Measurements from ENCODE around the gene IFIH1.

IFIH1 gene

DNA sequence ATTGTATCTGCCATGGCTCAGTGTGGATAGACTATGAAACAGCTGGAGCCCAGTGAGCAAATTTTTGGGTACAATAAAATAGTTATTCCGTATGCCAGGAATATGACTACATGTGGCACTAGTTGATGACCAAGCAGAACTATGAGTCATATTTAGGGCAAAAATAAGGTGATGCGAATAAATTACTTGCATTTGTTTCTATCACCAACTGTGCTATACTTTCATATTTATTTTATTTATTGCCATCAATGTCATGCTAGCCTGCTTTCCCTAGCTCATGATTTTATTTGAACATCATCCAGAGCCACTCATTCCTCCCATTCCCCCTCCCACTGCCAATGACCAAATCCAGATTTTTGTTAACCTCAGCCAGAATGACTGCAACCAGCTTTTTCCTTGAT lies 61.9 kb downstream of the IFIH1 start:
- DNase-seq: no peak

DNA sequence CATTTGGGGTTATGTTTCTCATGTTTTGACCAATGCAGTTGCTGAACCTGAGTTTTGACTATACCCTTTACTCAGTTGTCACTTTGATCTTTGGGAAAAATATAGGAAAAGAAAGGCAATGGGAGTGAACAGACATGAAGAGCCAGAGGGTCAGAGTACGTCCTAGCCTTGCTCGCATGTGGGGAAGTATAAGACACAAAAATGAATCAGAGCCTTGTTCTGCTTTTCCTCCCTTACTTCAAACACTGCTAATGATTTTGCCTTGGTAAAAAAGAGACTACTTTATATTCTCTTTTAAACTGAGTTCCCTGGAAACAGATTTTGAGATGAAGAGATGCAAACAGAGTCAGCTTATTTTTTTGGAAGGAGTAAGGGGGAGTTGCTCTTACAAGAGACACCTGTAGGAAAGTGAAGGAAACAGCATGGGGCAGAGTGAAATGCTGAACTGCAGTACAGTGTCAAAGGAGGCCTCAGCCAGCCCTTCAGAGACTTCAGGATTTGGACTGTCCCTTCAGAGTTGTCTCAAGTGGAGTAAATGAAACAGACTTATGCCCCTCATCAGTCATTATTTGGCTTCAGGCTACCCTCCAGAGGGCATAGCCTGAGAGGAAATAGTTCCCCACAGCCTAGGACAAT lies 64.1 kb downstream of the IFIH1 start:
- DNase-seq: no peak

DNA sequence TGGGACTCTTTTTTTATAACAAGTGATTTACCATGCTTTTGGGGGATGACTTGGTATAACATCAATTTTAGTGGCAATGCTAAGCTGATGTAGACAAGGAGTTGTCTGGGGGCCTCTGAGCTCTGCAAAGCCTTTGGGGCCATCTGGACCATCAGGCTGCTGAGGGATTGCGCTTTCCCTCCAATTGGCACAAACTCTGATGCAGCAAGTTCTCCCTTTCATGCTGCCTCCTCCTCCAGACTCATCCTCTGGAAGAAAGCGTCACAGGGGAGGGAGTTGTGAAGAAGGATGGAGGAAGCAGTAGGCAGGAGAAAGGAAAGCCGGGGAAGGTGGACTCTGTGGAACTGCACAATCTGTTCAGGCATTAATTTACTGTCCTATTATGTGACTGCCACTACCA lies 65.0 kb downstream of the IFIH1 start:
- no peak for DNase-seq

DNA sequence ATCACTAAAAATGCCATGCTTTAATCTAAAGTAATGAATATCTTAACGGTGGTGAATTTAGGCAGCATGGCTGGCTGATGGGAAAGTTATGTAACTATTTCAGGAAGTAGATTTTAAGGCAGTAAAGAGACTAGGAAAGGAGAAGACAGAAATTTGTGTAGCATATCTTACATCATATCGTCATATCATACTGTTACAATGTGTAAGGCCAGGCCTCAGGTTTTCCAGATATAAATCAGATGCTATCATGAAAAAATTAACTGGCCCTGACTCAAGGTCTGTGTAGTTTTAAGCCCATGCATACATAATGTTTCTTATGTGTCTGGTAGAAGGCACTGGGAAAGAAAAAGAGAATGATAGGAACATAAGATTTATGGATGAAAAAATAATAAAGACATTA lies 66.3 kb downstream of the IFIH1 start:
- peak; percentile 52 to 63 for DNase-seq

DNA sequence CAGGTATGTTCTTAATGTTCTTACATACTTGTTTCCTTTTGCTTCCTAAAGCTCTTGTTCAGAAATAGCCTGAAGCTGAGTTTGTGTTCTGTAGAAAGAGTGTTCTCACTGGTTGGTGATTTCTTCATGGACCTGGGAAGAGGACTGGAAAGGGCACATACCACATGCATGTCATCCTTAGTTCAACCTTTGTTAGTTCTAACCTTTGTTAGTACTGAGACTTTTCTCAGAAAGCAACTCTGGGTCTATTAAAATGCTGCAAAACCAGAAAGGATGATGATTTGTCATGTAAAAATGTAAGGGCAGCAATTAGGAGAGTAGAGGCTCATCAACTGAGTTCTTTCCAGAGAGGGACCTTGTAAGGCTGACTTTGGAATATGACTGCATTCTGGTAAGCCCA lies 72.7 kb downstream of the IFIH1 start:
- DNase-seq: no peak

DNA sequence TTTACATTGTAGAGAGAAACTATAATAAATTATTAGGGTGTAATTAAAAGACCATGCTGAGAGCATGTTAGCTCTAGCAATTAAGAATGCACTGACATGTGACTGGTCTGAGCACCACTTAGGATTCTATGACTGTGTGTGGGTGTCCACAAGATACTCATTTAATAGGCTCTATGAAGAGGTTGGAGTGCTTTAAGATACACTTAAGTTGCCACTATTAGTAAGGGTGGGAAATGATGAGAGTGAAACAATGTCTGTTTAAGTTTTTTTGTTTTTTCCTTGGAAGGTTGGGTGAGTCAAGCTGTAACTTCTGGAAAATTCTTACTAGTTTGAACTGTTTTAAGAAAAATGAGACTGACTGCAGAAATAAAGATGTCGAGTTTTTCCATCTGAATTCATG lies 73.4 kb downstream of the IFIH1 start:
- no peak for DNase-seq

DNA sequence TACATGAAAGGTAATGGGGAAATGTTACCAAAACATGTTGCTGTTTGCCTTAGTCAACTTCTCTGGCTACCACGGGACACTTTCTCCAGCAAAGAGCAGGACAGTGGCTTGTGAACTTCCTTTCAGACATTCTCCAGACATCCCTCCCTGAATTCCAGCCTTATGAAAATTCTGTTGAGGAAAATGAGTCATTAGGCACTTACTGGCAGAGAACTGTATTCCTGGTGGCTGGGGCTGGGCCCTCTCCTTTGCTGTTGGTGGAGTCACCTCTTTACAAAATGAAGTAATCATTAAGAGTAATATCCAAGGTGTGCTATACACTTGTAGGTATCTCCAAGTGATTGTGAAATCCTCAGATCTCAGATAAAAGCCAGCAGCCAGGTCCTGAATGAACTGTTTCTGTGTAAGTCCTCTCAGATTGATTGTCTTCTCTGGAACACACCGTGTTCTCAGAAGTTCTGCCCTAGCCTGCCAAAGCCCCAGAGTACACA lies 73.9 kb downstream of the IFIH1 start:
- DNase-seq: no peak

DNA sequence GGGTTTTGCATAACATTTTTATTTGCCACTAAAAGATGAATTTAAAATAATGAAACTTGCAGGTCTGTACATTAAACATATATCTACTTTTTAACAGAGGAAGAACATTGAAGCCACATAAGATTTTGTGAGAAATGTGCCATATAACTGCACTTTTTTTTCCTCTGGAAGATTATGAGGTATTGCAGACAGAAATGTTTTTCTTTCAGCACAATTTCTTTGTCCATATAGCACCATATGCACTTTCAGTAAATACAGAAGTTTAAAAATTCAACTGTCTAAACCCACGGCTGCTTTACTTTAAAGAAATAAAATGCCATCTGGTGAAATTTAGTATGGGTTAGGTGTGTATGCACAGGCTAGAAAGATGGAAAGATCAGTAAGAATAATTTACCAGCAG lies 74.8 kb downstream of the IFIH1 start:
- DNase-seq: no peak

DNA sequence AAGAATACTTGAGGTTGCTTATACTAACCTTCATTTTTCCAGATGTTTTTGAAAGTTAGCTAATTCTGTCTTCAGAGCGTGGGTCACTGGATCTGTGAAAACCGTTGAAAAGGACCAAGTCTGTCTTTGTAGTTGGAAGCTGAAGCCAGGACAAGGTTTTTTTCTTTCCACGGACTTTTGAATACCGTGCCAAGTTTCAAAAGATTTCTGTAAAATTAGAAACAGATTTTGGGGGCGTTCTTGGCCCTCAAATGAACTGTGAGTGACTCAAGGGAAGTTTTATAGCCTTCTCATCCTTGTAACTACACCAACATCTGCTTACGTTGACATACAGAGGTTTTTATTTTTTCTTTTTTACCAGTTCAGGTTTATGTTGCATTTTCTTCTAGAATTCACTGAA lies 75.2 kb downstream of the IFIH1 start, which contains the start of gene FAP:
Gene FAP (minus strand): TSS at position 152 of the 400 bp plus-strand sequence. CDS start 118 bp downstream, at position 34.
- DNase-seq: no peak

DNA sequence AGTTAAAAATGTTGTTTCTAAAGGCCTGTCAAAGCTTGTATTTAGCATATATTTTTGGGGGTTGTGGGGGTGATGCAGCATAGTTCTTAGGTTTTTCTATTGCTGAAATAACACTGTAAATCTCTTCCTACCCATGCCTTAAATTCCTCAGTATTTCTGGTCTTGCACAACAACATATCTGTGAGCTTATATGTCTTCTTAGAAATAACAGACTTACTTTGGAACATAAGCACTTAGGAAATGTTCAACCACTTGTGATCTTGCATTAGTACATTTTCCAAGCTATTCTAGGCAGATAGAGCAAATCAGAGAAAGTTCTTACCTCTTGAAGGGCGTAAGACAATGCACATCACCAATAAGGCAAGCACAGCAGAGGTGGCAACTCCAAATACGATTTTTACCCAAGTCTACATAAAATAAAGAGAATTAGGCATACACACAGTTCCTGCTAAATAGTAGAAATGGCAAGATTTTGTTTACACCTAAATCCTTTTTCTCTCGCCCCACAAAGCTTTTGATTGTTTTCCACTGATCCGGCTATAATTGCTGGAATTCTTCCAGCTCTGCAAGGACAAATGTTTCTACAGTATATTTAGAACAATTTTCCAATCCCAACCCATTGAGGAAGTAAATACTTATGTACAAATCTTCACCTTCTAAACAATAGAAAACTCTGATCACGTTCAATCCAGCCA lies 75.8 kb downstream of the IFIH1 start:
- DNase-seq: no peak

DNA sequence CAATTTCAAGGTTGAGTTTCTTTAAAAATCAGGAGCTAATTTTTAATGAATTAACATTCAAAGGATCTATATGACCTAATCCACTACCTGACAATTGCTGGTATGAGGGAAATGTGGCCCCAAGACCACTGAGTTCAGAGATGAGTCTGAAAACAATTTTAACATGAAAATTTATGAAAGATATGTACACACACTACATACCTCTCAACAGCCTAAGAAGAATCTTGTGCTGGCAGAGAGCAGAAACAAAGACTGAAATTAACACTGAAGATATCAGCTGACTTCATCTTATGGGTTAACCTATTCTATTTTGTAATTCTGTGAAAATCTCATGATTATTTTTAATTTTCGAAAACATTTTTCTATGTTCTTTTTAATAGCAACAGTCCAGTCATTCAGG lies 76.9 kb downstream of the IFIH1 start:
- DNase-seq: no peak

DNA sequence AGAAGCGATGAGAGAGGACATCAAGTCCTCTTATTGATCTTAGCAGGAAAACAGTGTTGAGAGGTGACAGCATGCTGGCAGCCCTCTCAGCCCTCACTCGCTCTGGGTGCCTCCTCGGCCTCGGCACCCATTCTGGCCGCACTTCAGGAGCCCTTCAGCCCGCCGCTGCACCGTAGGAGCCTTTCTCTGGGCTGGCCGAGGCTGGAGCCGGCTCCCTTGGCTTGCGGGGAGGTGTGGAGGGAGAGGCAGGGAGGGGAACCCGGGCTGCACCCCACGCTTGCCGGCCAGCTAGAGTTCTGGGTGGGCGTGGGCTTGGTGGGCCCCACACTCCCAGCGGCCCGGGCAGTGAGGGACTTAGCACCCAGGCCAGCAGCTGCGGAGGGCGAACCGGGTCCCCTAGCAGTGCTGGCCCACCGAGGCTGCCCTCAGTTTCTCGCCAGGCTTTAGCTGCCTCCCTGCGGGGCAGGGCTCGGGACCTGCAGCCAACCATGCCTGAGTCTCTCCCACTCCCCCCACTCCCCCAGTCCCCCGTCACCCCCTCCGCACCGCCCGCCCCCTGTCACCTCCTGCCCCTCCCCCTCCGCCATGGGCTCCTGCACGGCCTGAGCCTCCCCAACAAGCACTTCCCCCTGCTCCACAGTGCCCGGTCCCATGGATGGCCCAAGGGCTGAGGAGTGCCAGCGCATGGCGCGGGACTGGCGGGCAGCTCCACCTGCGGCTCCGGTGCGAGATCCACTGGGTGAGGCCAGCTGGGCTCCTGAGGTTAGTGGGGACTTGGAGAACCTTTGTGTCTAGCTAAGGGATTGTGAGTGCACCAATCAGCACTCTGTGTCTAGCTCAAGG lies 83.6 kb downstream of the IFIH1 start:
- no peak for DNase-seq

DNA sequence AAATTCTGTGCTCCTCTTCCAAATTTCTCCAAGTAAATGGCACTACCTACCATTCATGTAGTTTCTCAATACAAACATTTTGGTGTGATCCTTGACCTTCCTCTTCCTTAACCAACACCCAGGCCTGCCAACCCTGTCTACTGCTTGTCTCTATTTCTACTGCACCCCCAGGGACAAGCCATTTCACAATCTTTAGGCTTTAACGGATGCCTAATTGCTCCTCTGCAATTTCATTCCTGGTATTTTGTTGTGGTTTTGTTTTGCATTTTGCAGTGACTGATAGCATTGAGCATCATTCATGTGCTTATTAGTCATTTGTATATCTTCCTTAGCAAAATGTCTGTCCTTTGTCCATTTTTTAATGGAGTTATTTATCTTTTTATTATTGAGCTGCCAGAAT lies 85.3 kb downstream of the IFIH1 start:
- DNase-seq: peak; percentile 94 to 96

DNA sequence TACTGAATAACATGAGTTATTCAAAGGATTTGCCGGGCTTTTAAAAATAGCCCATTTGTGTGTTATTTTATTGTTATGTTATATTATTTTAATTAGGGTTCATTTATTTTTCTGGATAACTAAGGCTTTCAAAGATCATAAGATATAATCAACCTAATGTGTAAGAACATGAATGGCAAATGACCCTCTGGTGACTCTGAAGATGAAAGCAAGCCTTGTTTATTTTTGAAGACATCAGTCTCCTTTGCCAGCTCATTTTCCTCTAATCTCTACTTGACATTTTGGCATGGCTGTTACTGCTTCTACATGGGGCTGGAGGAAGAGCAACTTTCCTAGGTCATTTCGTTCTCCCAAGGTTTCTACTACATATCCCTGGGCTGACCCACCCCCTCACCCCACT lies 85.8 kb downstream of the IFIH1 start:
- no peak for DNase-seq

DNA sequence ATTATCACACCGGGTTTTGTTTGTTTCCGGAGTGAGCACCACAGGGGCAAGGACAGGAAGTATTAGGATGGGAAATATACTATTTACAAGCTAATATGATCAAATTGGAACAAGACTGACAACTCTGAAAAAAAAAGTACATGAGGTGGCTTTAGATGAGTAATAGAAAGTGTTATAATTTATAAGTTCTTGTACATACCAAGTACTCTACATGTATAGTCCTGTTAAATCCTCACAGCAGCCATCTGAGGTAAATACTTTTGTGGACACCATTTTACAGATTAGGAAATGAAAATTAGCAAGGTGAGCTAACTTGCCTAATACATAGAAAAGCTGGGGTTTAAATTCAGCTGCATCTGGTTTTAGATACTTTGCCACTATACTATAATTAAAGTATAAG lies 86.5 kb downstream of the IFIH1 start:
- no peak for DNase-seq

DNA sequence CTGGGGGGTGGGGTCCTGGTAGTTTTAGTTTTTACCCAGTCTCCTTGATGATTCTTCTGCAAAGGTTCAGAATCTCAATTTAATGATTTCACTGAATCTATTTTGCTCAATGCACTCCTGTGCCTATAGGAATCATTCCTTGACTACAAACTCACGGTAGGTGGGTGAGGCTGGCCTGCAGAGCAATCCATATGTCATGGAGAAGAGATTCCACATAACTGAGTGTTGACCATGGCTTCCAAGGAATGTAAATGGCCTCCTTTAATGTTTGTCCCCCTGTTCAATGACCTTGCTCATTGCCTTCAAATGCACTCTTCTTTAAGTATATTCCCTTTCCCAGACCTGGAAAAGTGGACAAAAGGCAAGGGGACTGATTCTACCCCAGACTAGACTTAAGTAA lies 87.7 kb downstream of the IFIH1 start:
- no peak for DNase-seq

DNA sequence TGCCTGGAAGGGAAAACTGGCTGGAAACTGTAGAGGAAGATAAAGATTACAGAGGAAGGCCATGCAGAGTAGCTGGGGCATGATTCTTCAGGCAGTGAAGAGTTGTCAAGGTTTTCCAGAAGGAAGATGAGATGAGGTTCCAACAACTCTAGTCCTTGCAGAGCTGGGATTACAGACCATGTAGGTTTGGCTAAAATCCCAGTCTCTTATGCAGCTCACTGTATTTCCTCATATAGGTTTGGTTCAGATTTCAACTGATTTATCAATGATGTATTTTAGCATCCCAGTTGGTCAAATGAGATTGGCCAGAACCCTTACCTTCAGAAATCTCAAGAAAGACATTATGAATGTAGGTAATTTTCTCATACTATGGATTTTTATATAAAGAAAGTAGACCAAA lies 91.6 kb downstream of the IFIH1 start:
- DNase-seq: no peak

DNA sequence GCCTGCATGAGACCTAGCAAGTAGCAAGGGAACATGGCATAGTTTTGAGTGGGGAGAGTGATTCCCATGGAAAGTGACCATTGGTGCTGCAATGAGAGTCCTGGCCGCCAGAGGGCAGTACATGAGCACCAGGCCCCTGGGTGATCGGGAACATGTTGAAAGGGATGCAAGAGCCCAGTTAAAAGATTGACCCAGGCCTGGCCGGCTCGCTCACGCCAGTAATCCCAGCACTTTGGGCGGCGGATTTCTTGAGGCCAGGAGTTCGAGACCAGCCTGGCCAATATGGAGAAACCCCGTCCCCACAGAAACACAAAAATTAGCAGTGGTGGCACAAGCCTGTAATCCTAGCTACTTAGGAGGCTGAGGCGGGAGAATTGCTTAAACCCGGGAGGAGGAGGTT lies 97.4 kb downstream of the IFIH1 start:
- DNase-seq: peak; percentile 43 to 51

DNA sequence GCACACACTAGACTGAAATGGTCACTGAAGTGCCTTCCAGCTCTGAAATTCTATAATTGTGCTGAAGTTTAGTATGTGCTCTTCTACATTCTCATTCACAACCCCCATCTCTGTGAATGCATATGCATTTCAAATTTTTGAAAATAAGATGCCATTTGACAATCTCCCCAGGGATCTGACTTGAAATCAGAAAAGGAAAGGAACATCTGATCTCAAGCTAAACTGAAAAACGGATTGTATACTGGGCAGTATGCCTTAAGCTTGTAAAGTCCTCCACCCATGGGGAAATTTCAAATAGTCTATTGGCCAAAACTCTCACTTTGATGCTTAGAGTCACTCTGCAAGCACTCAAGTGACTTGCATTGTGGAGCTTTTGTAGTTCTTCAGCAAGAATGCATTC lies 98.1 kb downstream of the IFIH1 start:
- DNase-seq: no peak

DNA sequence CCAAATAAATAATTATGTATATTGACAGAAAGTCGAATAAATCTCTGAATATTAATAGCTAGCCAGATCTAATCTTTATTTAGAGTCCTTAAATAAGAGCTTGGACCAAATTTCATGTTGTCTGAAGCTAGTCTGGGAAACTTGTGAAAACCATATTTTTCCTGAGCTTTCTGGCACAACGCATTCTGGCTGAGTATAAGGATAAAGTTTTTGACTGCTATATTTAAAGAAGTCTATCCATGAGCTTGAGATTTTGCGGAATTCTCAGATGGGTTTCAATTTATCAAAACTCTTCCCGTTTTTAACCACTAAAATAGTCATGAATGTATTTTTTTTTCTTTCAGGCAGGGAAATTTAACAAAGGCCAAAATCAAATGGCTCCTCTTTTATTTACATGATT lies 99.1 kb downstream of the IFIH1 start:
- DNase-seq: no peak

DNA sequence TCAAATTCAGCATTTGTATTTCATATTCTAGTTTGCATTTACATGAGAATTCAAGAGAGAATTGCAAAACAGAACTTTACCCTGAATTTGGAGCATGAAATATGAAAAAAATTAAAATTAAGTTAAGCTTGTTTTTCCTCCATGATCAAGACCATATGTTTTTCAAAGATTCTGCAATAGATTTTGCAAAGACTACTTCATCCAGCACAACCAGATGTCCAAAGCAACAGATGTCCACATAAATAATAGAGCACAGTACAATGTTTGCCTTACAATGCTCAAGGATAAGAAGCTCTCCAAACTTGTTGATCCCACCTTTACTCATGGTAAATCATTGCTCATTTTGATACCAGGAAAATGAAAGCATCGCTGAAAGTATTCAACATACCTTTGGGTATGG lies 100.9 kb downstream of the IFIH1 start:
- DNase-seq: no peak

Measured in AML-193 (cell line).